Activated CD8-positive, alpha-beta memory T cell treated with anti-CD3 and anti-CD28 coated beads, Interleukin-2, amount 50 U/mL, for 4 hours (primary cell): Measurements from ENCODE around the gene MECP2.
A peak's percentile ranks its signal among the peaks of the same experiment; 100 is the strongest.
"Not testable (repeated sequence)": the region's sequence is repeated elsewhere in the genome, so short reads cannot be mapped to it uniquely, and the experiment has no call there.

ENCODE experiments used
- DNase-seq: peaks from one replicate; pipeline ENCODE4 v3.0.0-alpha.2; 2020

Gene MECP2

GRCh38 chrX:153984351-153985178 is 113.0 kb downstream of the MECP2 start:
- DNase-seq, result peak; percentile 38

GRCh38 chrX:153983321-153983801 is 114.2 kb downstream of the MECP2 start:
- no peak for DNase-seq

GRCh38 chrX:153981771-153982533 is 115.6 kb downstream of the MECP2 start:
- peak; percentile 48 for DNase-seq

GRCh38 chrX:153981231-153981630 is 116.3 kb downstream of the MECP2 start:
- DNase-seq, result no peak

- DNase-seq, result not testable (repeated sequence)
These were observed 117.1 kb downstream of the MECP2 start for GRCh38 chrX:153980394-153980793.

- DNase-seq, result no peak
These were observed 122.7 kb downstream of the MECP2 start for GRCh38 chrX:153974726-153975286.

- no peak for DNase-seq
These were observed 123.4 kb downstream of the MECP2 start for GRCh38 chrX:153974003-153974725.

GRCh38 chrX:153973127-153974002 is 124.2 kb downstream of the MECP2 start:
- DNase-seq, result no peak

- DNase-seq, result peak; percentile 89
These were observed 125.0 kb downstream of the MECP2 start, which contains the start of gene TMEM187 for GRCh38 chrX:153972368-153973126. TMEM187 (plus strand) TSS chrX:153972754; CDS start chrX:153982063, 9,309 bp downstream.
